GM12865 (cell line): ENCODE data around the gene ARHGDIA.

ENCODE experiments used
- DNase-seq: peaks from one replicate; pipeline ENCODE4 v3.0.0; 2010; ENCODE audit warnings: low read depth
- H3K4me3 ChIP-seq: 2 replicates; pipeline ENCODE4 v1.5.1; 2011; ENCODE audit warnings: mild to moderate bottlenecking, low read depth, low read length, control low read depth
- CTCF ChIP-seq: IDR thresholded peaks from 2 replicates; pipeline ENCODE4 v1.5.1; 2011; ENCODE audit warnings: low read length, control low read depth, low read depth, inconsistent platforms; ENCODE audit not compliant: insufficient read depth; ENCODE audit errors: missing control alignments

The ARHGDIA gene

GRCh38 chr17:81832608-81833159 is 38.5 kb downstream of the ARHGDIA start:
- peak; percentile 33 for DNase-seq
- H3K4me3 ChIP-seq, result peak overlapping the region; percentile 64
- TF ChIP-seq CTCF, result no peak

DNA sequence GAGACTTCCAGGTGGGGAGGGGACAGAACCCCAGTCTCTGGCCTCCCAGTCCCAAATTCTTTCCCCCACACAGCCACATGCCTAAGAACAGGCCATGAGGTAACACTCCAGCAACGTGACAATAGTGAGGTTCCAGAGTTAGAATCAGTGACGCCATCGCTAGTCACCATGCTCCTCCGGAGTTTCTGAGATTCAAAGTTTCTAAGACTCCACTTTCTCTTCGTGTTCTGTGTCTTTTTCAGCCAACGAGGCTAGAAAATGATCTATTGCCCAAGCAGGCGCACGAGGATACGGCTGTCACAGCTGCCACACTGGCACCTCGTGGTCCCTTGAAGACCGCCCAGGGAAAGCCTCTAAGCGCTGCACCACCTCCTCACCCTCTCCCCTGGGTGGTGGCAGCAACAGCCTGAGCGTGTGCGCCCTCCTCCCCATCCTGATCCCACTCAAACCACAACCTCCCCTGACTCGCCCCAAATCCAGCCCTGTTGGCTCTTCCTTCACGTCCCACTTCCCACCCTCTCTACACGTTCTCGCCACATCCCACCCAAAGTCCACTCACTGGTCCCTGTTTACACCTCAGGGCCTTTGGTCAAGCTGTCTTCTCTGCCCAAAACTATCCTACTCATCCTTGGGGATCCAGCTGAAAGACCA is 39.1 kb downstream of the ARHGDIA start:
- H3K4me3 ChIP-seq, result peak overlapping the region; percentile 64
- TF ChIP-seq CTCF, result no peak
- peak; percentile 60 for DNase-seq

- peak; percentile 27 for DNase-seq
- no peak for TF ChIP-seq CTCF
- peak overlapping the region; percentile 64 for H3K4me3 ChIP-seq
These were observed 39.6 kb downstream of the ARHGDIA start for GRCh38 chr17:81831563-81831956.

DNA sequence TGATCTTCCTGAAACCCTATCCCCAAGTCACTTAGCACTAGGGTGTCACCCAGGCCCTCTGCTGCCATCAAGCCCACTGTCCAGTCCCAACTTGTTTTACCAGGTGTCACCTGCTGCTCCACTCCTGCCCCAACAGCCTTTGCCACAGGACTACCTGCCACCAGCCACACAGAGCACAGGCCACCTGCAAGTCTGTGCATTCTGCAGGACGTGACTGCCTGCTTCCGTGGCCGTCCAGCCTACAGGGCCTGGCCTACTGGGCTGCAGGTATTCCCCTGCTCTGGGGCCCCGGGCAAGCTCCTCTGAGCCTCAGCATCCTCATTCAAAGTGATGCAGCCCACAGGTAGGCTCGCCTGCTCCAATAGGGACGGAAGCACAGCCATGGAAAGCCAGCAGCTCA is 41.3 kb downstream of the ARHGDIA start:
- no peak for DNase-seq
- no peak for TF ChIP-seq CTCF
- H3K4me3 ChIP-seq, result no peak overlapping the region

DNA sequence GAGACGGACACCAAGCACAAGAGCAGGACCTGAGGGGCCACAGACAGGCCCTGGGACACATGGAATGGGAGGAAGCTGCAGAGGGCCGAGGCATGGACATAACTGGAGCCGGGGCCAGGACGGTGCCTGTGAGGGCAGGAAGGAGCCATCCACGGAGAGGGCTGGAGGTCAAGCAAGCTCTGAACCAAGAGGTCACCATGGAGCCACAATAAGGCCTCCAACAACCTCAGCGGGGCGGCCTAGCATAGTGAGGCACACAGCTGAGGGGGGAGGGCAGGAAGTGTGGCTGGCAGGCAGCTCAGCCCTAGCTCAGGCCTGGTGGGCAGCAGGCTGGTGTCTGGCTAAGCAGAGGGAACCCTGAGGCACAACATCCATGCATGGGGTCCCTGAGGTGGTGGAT is 42.5 kb downstream of the ARHGDIA start:
- H3K4me3 ChIP-seq, result no peak overlapping the region
- no peak for TF ChIP-seq CTCF
- no peak for DNase-seq

GRCh38 chr17:81825841-81826466 is 45.2 kb downstream of the ARHGDIA start:
- no peak overlapping the region for H3K4me3 ChIP-seq
- DNase-seq, result no peak
- TF ChIP-seq CTCF, result no peak

DNA sequence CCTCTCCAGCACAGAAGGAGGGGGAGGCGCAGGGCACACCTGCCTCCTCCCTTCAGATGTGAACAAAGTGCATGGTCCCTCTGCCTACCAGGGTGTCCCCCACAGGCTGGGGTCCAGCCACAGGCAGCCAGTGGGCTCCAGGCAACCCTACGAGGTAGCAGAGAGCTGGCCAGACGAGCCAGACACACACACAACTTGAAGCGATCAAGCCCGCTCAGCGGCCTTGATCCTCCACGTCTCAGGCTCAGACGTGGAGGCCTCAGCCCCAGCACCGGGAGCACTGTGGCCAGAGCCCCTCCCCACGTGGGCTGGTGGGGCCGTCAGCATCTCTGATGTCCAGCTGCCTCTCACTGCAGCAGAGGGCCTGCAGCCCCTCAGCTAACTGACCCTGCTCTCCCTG is 46.5 kb downstream of the ARHGDIA start:
- DNase-seq, result no peak
- no peak for TF ChIP-seq CTCF
- no peak overlapping the region for H3K4me3 ChIP-seq
